A549 (cell line): ENCODE data around the gene SPDYE4. TPM values are rescaled to one million over a fixed set of nuclear protein-coding genes. Genes with fewer than 3 reads are reported as not detected.

Source experiments
- ATAC-seq, 2 experiments: fragments of 200-7000 bp in 1 of 2; fragments of >200 bp in 1 of 2; cut with Nextera tagmentation in 1 of 2; cut with Tn5 transposase in 1 of 2; 3 replicates each; pipeline versions ENCODE4 v1.8.0 to v1.9.1; 2018 to 2020; ENCODE audit warnings: mild to moderate bottlenecking in 1 of 2, moderate library complexity in 1 of 2
- CTCF ChIA-PET: fragments of 300-600 bp; sonication (Branson Sonifier 250); formaldehyde crosslinking; extraction: SDS; loops from one replicate; lab custom pipeline; 2021; ENCODE audit warnings: antibody characterized with exemption, inconsistent platforms; lab: Yijun Ruan, JAX
- POLR2A ChIA-PET: fragments of 350-600 bp; formaldehyde crosslinking; extraction: SDS; loops from one replicate; lab custom pipeline; 2021; ENCODE audit warnings: antibody characterized with exemption, inconsistent platforms; lab: Yijun Ruan, JAX
- DNase-seq, 2 experiments: peaks; one replicate each; pipeline versions ENCODE4 v3.0.0 to v3.0.0-alpha.2; 2011 to 2016; ENCODE audit warnings: low read depth in 1 of 2, low spot score in 1 of 2
- FAIRE-seq: peaks from 2 replicates; lab custom pipeline; 2011; peaks lifted over from hg19 to GRCh38; lab: Jason Lieb, UNC
- H3K27ac ChIP-seq, 2 experiments: fragments of >200 bp; sonication (Bioruptor Twin); formaldehyde crosslinking; 3 replicates each; pipeline ENCODE4 v1.5.1; 2016 to 2017
- H3K4me1 ChIP-seq: fragments of >200 bp; sonication (Bioruptor Twin); formaldehyde crosslinking; 3 replicates; pipeline ENCODE4 v1.6.1; 2016
- H3K4me2 ChIP-seq: fragments of >200 bp; sonication (Bioruptor Twin); formaldehyde crosslinking; 3 replicates; pipeline ENCODE4 v1.6.1; 2016
- H3K4me3 ChIP-seq: fragments of >200 bp; sonication (Bioruptor Twin); formaldehyde crosslinking; 3 replicates; pipeline ENCODE4 v1.5.1; 2016
- H3K9me3 ChIP-seq: fragments of >200 bp; sonication (Bioruptor Twin); formaldehyde crosslinking; 3 replicates; pipeline ENCODE4 v1.6.1; 2016
- ATOH8 ChIP-seq: fragments of 250-450 bp; sonication (Bioruptor Pico); IDR thresholded peaks from 2 replicates; pipeline ENCODE4 v1.5.0; 2020; ENCODE audit warnings: low read depth, mild to moderate bottlenecking, moderate library complexity
- BCL3 ChIP-seq: fragments of >200 bp; sonication (Bioruptor Twin); formaldehyde crosslinking; IDR thresholded peaks from 3 replicates; pipeline ENCODE4 v1.6.1; 2016
- CEBPB ChIP-seq, 2 experiments: fragments of >200 bp in 1 of 2; sonication (Bioruptor Twin) in 1 of 2; formaldehyde crosslinking in 1 of 2; IDR thresholded peaks; 2 replicates each; pipeline ENCODE4 v1.6.1; 2012 to 2016
- E2F6 ChIP-seq: IDR thresholded peaks from 2 replicates; pipeline ENCODE4 v1.6.1; 2012; ENCODE audit warnings: low read depth, borderline replicate concordance
- ELK1 ChIP-seq: fragments of 150-350 bp; IDR thresholded peaks from 2 replicates; pipeline ENCODE4 v1.6.1; 2014; ENCODE audit warnings: low read depth, mild to moderate bottlenecking, low read length
- HEYL ChIP-seq: fragments of 250-450 bp; sonication (Bioruptor Pico); IDR thresholded peaks from 2 replicates; pipeline ENCODE4 v1.8.0; 2021; ENCODE audit warnings: mild to moderate bottlenecking, moderate library complexity
- HOXB13 ChIP-seq: fragments of 250-450 bp; sonication (Bioruptor Pico); IDR thresholded peaks from 2 replicates; pipeline ENCODE4 v1.5.0; 2020; ENCODE audit warnings: low read depth, mild to moderate bottlenecking, moderate library complexity
- NR3C1 ChIP-seq: fragments of >200 bp; sonication (Bioruptor Twin); formaldehyde crosslinking; IDR thresholded peaks from 3 replicates; pipeline ENCODE4 v1.6.1; 2017
- PHF8 ChIP-seq: fragments of 200-600 bp; sonication (generic); IDR thresholded peaks from 2 replicates; pipeline ENCODE4 v1.6.1; 2016; ENCODE audit warnings: low read depth, mild to moderate bottlenecking, antibody characterized with exemption, moderate library complexity, borderline replicate concordance
- RARB ChIP-seq: fragments of 250-450 bp; sonication (Bioruptor Pico); IDR thresholded peaks from 2 replicates; pipeline ENCODE4 v1.8.0; 2021; ENCODE audit warnings: mild to moderate bottlenecking, moderate library complexity
- REST ChIP-seq: fragments of 200-600 bp; sonication (generic); IDR thresholded peaks from 2 replicates; pipeline ENCODE4 v1.6.1; 2016; ENCODE audit warnings: antibody characterized with exemption, mild to moderate bottlenecking, moderate library complexity
- RNF2 ChIP-seq: fragments of 200-600 bp; sonication (generic); IDR thresholded peaks from 2 replicates; pipeline ENCODE4 v1.6.1; 2016; ENCODE audit warnings: low read depth, mild to moderate bottlenecking, antibody characterized with exemption, moderate library complexity, borderline replicate concordance
- ZC3H11A ChIP-seq: fragments of 450-650 bp; IDR thresholded peaks from 2 replicates; pipeline ENCODE4 v1.6.1; 2014; ENCODE audit warnings: antibody characterized with exemption, mild to moderate bottlenecking
- WGBS: methylation state at CpG from one replicate; pipeline ENCODE4 v1.1.6; 2017; ENCODE audit errors: missing lambda C conversion rate; 5-methylcytosine and 5-hydroxymethylcytosine counted together
- polyA plus RNA-seq, 4 experiments: library from polyadenylated mRNA; depleted of rRNA in 3 of 4; stranded (reverse); fragments of >200 nt; fragmentation: RNase III in 1 of 4; extraction: RNeasy Plus Mini Kit Qiagen cat#74134 plus additional on column Dnase treatment in 1 of 4; gene quantifications; 2 replicates in 3 of 4; 3 replicates in 1 of 4; pipeline ENCODE4 v1.2.3, GENCODE V29; 2011 to 2017

Gene SPDYE4
- polyA plus RNA-seq, 2 of the 4 experiments (the other 2 are of a cell fraction), result not detected

GRCh38 chr17:8708025-8708461, 50.3 kb downstream of the SPDYE4 start:
- 30% methylated on average over 5 of the region's 5 CpGs for WGBS
- ATAC-seq (no peak), DNase-seq (no peak), FAIRE-seq (no peak)
- Histone ChIP-seq H3K27ac (no peak overlapping the region), H3K4me2 (no peak overlapping the region), H3K4me1 (no peaks in the 10 kb centered on the region), H3K4me3 (no peak overlapping the region), H3K9me3 (no peaks in the 10 kb centered on the region)
- TF ChIP-seq RARB (CRISPR knock-in tag) (no peak), REST (no peak), ZC3H11A (no peak), BCL3 (no peak), CEBPB (IDR thresholded peaks at IDR 0.05) (no peak), PHF8 (no peak), RNF2 (no peak), HOXB13 (CRISPR knock-in tag) (no peak), NR3C1 (no peak)
- ChIA-PET CTCF (interaction anchor here (0.9 to 2.1 kb wide), 3 partner anchors 8 to 78 kb away, joined by 3 to 7 read pairs (median 3); no protein-coding TSS in a partner anchor), POLR2A (no interaction called here)

- no peak overlapping the region for H3K27ac ChIP-seq
- no peak for DNase-seq
Observed at GRCh38 chr17:8707332-8708024, 50.9 kb downstream of the SPDYE4 start.

More at GRCh38 chr17:8707332-8708024, 50.9 kb downstream of the SPDYE4 start:
- 41% methylated on average over 11 of the region's 11 CpGs for WGBS
- FAIRE-seq (no peak), ATAC-seq (no peak)
- Histone ChIP-seq H3K4me3 (no peak overlapping the region), H3K4me1 (no peaks in the 10 kb centered on the region), H3K9me3 (no peaks in the 10 kb centered on the region)
- POLR2A ChIA-PET, result no interaction called here
- no peak for TF ChIP-seq ELK1
- no peak for TF ChIP-seq E2F6
- TF ChIP-seq HEYL (CRISPR knock-in tag), result no peak
- TF ChIP-seq ATOH8 (CRISPR knock-in tag), result no peak
- TF ChIP-seq, all 56 proteins: peak for 0
- no peak overlapping the region for H3K4me2 ChIP-seq
- CTCF ChIA-PET, result interaction anchor here (1.1 to 2.1 kb wide), 2 partner anchors 9 to 78 kb away, joined by 4 to 7 read pairs; no protein-coding TSS in a partner anchor
